D721Med (cell line): ENCODE results near the gene OR52K2.

ENCODE experiments used
- DNase-seq: peaks from one replicate; pipeline ENCODE4 v3.0.0; 2011; ENCODE audit warnings: low spot score; ENCODE audit not compliant: insufficient read length
- FAIRE-seq: peaks from 2 replicates; lab custom pipeline; 2011; peaks lifted over from hg19 to GRCh38; lab: Jason Lieb, UNC
- CTCF ChIP-seq: IDR thresholded peaks from 2 replicates; pipeline ENCODE4 v1.5.1; 2012; ENCODE audit warnings: mild to moderate bottlenecking, control low read depth; ENCODE audit not compliant: insufficient read depth; ENCODE audit errors: missing control alignments

OR52K2 gene

GRCh38 chr11:4441515-4441914 lies 7.6 kb upstream of the OR52K2 start:
- TF ChIP-seq CTCF, result no peak
- no peak for FAIRE-seq
- DNase-seq, result no peak

- no peak for TF ChIP-seq CTCF
- FAIRE-seq, result no peak
- no peak for DNase-seq
Measured at GRCh38 chr11:4443232-4443891, 5.7 kb upstream of the OR52K2 start.

GRCh38 chr11:4453118-4453517 lies 4.0 kb downstream of the OR52K2 start:
- DNase-seq (no peak), FAIRE-seq (no peak)
- TF ChIP-seq CTCF, result no peak

GRCh38 chr11:4454021-4454420 lies 4.9 kb downstream of the OR52K2 start:
- no peak for TF ChIP-seq CTCF
- FAIRE-seq (no peak), DNase-seq (no peak)

- no peak for TF ChIP-seq CTCF
- DNase-seq, result no peak
- no peak for FAIRE-seq
Measured at GRCh38 chr11:4455419-4455818, 6.3 kb downstream of the OR52K2 start.

- no peak for FAIRE-seq
- DNase-seq, result no peak
- TF ChIP-seq CTCF, result no peak
Measured at GRCh38 chr11:4459500-4459899, 10.4 kb downstream of the OR52K2 start.

- no peak for DNase-seq
- FAIRE-seq, result no peak
- no peak for TF ChIP-seq CTCF
Measured at GRCh38 chr11:4460151-4460550, 11.1 kb downstream of the OR52K2 start.
